Hematopoietic multipotent progenitor cell treated with erythropoietin and hydrocortisone succinate and interleukin-3 and kit ligand, for 4 days (in vitro differentiated cells): ENCODE results near the gene CTCFL.

Experiments
- DNase-seq: peaks from one replicate; pipeline ENCODE4 v3.0.0-alpha.2; 2015

The CTCFL gene

GRCh38 chr20:57559658-57560553, 35.0 kb upstream of the CTCFL start:
- no peak for DNase-seq

DNA sequence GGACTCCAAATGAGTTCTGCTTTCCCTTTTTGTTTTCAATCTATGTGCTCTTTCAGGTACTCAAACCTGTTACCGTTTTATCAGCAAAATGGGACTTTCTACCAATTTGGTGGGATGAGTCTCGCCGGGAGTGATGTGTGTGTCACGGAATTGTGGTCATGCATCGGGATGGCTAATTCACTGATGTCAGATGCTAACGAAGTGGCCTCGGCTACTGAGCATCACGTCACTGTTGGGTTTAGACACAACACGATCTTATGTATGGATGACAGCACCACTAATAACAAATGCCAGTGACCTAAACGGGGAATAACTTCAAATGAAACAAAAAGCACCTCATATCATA, 34.3 kb upstream of the CTCFL start:
- DNase-seq: no peak

DNA sequence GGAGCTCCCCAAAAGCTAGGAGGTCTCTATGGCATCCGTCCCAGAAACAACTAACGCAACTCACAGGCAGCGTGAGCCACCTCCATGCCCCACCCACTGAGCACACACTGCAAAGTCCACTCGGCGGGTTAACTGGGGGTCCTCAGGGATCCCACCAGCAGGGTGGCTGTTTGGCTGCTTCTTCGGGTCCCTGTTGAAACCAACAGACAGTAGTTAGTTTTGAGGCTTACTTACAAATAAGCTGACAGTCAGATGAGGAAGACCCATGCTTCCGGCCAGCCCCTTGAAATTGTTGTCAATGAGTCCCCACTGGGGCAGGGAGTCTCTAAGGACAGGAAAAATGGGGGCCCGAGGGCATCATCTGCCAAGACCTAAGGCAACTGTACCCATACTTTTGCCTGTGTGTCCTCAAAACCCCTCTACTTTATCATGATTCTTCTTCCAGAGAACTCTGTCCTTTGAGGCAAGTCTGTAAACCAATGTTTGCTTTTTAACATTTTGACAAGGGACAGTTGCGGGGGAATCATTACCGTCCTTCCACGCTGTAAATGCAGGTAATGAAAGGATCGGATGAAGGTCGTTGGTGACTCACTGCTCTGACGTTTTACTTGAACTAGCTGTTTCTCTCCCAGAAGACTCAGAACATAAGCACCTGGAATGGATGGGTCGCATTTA, 33.8 kb upstream of the CTCFL start:
- DNase-seq: no peak

GRCh38 chr20:57557926-57558613, 33.1 kb upstream of the CTCFL start:
- no peak for DNase-seq

DNA sequence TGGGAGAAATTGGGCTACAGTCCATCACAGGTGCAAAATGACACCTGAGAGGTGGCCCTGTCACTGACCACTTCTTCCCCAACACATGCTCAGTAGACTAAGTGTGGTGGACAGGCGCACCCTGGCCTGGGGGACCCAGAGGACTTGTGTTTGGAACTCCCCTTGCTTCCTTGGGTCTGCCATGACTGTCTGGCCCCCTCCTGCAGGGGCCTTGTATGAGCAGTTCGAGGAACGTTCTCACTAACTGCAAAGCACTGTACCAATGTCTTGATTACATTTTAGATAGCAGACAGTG, 32.0 kb upstream of the CTCFL start:
- DNase-seq: no peak

DNA sequence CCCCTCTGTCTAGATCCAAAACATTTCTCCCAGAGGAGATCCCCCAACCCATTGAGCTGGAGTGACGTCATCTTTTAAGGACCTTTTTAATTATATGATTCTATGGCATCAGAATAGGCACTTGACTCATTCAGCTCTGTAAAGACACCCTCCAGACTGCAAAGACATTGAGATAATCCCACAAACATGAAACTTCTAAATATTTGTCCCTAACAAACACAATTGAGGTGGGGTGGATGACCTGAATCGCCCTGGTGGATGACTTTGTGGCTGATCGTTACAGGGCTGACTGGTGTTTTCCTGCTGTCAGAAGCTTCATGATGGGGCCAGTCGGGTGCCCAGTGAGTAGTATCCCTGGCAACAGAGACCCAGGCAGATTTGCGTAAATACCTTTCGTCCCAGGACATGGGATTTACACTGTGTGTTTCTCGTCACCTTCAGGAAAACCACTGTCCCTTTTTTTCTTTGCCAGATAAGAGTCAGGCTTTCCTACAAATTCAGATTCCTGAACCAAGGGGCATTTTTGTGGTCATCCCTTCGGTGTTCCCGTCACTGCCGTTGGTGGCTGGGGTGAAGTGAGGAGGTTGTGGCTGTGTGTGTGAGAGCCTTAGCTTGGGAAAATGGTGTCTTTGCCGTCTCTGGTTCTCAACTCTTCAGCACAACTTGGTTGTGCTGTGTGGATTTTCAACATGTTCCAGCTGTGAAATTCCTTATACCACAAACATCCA, 30.7 kb upstream of the CTCFL start:
- DNase-seq: no peak

DNA sequence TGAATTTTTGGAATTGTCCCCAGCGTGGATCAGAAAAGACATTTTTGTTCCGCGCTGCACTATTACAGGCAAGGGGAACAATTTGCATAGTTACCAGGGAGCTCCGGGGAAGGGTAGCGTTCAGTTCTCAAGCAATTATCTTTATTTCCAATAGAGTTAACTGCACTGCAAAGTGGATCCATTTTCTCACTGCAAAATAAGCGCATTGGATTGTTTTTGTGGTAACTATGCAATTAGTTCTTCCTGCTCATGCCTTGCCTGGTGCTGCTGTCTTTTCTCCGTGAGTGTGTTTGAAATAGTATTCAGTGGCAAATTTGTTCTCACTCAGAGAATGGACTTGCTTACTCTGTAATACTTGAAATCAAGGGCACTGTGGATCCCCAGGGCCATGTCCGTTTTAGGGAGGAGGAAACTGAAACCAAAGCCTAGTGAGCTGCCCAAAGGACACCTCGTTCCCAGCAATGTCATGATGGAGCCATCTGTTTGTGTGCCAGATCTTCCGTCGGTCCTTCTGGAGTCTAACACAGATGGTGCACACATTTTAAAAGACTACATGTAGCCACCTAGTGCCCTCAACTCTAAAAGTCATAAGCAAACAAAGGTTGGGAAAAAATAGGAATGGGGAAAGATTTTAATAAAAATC, 28.6 kb upstream of the CTCFL start:
- no peak for DNase-seq

DNA sequence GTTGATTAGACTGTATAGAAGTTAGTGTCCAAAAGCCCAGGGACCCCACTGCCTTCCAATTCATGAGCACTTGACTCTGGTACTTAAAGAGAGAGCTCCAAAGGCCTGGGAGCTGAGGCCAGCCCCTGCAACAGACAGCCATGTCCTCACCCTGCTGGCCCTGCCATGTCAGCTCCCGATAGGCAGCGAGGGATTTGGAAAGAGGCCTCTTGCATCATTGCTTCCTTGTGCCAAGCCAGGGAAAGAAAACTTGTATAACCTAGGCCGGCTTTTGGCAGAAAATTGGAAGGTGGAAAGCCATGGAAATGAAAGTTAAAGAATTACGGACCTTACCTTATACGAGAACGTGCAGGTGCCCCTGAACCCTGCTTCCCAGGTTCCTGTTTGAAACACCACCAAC, 27.5 kb upstream of the CTCFL start:
- no peak for DNase-seq

GRCh38 chr20:57548177-57549058, 23.5 kb upstream of the CTCFL start:
- no peak for DNase-seq

- no peak for DNase-seq
Measured at GRCh38 chr20:57546956-57547649, 22.2 kb upstream of the CTCFL start.

DNA sequence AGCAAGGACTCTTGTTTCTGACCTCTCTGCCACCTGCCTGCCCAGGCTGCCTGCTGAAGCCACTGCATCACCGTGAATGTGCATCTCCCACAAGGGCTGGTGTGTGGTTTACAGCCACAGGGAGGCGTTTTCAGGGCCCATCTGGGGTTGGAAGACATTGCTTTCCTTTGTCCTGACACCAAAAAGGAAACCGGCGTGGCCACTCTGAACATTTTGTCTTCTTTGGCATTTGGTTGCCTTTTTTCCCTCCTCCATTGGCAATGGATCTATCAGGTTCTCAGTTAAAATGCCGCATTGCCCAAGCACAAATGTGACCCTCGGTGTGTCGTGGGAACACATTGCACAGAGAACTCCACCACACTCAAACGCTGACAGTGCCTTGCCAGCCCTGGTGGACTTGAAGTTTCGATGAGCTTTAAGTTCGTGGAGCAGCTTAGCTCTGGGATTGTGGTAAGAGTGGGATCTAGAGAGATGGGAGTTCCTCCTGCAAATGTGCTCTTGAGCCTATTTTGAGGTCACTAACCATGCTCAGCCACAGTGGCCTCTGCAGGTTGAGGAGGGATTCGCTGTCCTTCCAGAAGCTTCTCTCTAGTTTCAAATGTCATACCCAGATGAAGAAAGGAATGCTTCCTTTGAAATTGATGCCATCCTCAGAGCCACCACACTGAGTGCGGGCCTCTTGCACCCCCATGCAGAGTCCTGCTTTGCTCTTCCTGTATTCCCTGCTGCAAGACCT, 21.2 kb upstream of the CTCFL start:
- no peak for DNase-seq

DNA sequence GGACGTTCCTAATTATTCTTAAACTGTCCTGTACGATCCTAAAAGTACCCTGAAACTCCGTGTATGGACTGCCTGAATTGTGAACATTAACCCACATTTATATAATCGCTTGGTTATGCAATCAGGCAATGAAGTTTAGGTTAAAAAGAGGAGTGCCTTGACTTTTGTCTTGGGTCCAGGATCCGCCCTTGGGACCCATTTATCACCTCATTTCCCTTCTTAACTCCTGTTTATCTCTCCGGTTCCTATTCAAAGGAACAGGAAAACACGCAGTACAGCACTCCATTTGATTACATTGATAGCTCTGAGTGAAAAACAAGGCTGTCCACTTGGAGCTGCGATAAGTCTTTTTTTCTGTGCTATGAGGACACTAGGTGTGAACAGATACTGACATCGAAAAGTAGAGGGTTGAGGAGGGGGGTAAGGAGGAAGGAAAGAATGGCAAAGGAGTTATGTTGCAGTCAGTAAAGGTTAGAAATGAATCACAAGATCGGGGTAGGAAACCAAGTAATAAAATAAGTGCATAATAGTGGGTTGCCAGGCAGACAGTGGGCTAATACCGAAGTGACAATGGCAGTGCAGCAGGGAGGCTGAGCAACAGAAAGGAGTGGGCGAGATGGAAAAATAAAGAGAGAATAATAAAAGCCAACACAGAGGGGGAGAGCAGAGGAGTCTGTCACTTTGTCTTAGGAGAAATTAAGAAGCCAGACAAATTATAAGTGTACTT, 20.1 kb upstream of the CTCFL start:
- DNase-seq: no peak

GRCh38 chr20:57543754-57544153, 18.8 kb upstream of the CTCFL start:
- DNase-seq: no peak

DNA sequence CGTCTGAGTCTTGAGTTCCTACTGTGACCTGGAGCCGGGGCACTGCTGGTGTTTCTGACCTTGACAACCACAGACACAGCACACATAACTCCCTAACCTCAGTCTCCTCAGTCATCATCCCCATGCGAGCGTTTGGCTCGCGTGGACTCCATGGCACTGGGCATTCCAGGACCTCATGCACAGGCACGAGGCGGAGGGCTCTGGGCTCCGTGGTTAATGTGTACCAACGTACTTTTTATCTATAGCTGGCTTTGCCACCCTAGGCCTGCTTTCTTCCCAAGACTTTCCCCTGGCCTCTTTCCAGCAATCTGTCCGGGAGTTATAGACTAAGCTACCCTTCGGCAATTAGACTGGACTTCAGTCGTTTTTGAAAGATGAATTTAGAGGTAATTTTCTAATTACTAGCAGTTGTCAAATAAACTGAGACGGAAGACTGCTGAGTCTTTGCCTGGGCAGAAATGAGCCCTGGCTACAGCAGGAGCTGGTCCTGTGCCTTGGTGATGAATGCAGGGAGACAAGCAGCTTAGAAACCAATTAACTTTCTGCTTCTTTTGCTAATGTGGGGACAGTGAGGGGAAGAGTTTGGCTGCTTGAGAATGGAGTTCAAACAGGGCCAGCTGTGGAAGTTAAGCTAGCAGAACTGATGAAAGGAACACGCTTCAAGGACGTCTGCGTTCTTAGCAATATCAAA, 16.1 kb upstream of the CTCFL start:
- no peak for DNase-seq

DNA sequence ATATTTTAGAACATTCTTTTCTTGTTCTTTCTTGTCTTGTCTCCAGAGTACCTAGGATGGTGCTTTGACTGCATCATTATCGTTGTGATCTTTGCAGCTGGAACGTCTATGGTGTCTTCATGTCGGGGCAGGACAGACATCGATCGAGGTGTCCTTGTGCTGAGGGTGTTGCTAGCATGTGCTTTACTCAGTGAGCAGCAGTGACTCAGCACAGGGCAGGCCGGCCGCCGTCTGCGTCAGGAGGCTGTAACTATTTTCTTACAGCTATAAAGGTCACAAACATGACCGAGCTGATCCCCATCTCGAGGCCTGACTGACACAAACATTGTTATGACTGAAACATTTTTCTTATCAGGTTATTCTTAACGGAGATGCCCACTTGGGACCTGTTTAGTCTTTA, 14.9 kb upstream of the CTCFL start:
- no peak for DNase-seq

- no peak for DNase-seq
Measured at GRCh38 chr20:57537822-57538221, 12.9 kb upstream of the CTCFL start.

GRCh38 chr20:57536771-57537724, 12.1 kb upstream of the CTCFL start:
- DNase-seq: no peak

DNA sequence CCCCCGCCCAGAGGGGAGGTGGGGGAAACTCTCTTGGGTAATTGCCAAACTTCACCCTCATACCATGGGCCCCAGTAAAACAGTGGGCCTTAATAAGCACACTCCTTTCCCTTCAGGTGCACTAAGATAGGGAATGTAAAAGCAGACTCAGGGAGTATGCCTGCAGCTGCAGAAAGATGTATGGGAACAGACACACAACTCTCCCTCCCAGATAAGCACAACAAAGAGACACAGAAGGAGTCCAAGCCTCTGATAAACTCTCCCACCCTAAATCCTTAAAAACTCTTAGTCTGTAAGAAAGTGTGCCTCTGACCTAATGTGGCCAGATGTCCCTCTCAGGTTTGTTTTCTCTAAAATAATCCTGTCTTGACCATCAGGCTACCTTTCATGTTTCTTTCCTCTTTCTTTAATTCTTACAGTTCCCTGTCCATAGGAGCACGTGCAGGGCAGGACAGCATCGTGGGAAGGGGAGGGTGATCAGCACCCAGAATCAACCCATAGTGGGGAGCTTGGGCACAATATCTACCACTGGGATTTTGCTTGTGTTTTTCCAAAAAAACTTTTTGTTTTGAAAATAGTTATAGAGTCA, 11.3 kb upstream of the CTCFL start:
- no peak for DNase-seq
